Measurements from ENCODE around the gene OR10A5. TPM values are rescaled to one million over a fixed set of nuclear protein-coding genes. Genes with fewer than 3 reads are reported as not detected.
A peak's percentile ranks its signal among the peaks of the same experiment; 100 is the strongest.

OR10A5 gene
- total and polyA plus RNA-seq, 2 of the 8 experiments (the other 6 are each of a cell fraction or from before 2014, with no cell fraction given), result not detected

- WGBS, 2 experiments (ENCODE audit: extremely low coverage in 1 of 2, insufficient coverage in 1 of 2, insufficient read length in 1 of 2, insufficient replicate concordance in 2 of 2, low coverage in 1 of 2, low lambda C conversion rate in 2 of 2, missing lambda C conversion rate in 1 of 2), result 28% methylated on average over 6 of the region's 6 CpGs; no CpG with 5 or more reads in 1 of the 2 experiments
- DNase-seq (ENCODE audit: low read depth in 1 of 2, low spot score in 2 of 2) (no peak), FAIRE-seq (peak; percentile 91)
- no peaks in the 10 kb centered on the region for H3K9me3 ChIP-seq (ENCODE audit: insufficient read depth in 2 of 2, low read depth in 1 of 2, low read length in 1 of 2)
- no peak overlapping the region for H4K8ac ChIP-seq (ENCODE audit: extremely low read depth, insufficient read depth, low read length)
- no peaks in the 10 kb centered on the region for H3K36me3 ChIP-seq (ENCODE audit: control insufficient read depth in 2 of 4, insufficient read depth in 4 of 4, low read length in 3 of 4)
- no peak overlapping the region for H3K27ac ChIP-seq (ENCODE audit: low read depth, low read length)
- no peak overlapping the region for H2BK120ac ChIP-seq (replicated peaks; ENCODE audit: low read depth, low read length)
- no peak overlapping the region for H3K18ac ChIP-seq (ENCODE audit: extremely low read depth, low read length)
- H4K91ac ChIP-seq (replicated peaks; ENCODE audit: insufficient read length, low read length), result no peak overlapping the region
- H3K4ac ChIP-seq (replicated peaks; ENCODE audit: insufficient read length, low read depth, low read length), result no peak overlapping the region
- H2BK20ac ChIP-seq (ENCODE audit: low read length), result no peak overlapping the region
- H3K79me1 ChIP-seq (ENCODE audit: low read depth, low read length), result no peaks in the 10 kb centered on the region
- no peak overlapping the region for H3K14ac ChIP-seq (ENCODE audit: insufficient read length)
- no peaks in the 10 kb centered on the region for H4K20me1 ChIP-seq (replicated peaks in 1 of 2; ENCODE audit: control insufficient read depth in 1 of 2, insufficient read depth in 2 of 2, low read length in 2 of 2)
- H3K9ac ChIP-seq (replicated peaks in 1 of 4; ENCODE audit: extremely low read depth in 1 of 4, low read depth in 3 of 4, low read length in 3 of 4), result no peak overlapping the region
- no peaks in the 10 kb centered on the region for H3K27me3 ChIP-seq (replicated peaks in 1 of 4; ENCODE audit: control insufficient read depth in 3 of 4, extremely low read depth in 1 of 4, insufficient read depth in 3 of 4, low read length in 3 of 4)
- no peak overlapping the region for H3K4me2 ChIP-seq (ENCODE audit: insufficient read depth in 1 of 2, low read depth in 2 of 2, low read length in 2 of 2)
- ChIA-PET CTCF (ENCODE audit: partially characterized antibody) (interaction anchor here (0.6 to 3.2 kb wide), 56 partner anchors 9 to 1278 kb away, joined by 3 to 34 read pairs (median 4); partner anchors contain the start of genes NLRP14, OR2AG1, OR2AG2 and ZNF214), POLR2A (ENCODE audit: partially characterized antibody) (interaction anchor here (1.3 kb wide), 1 partner anchor 208 kb away, joined by 3 read pairs; the partner anchor contains the start of genes NLRP14 and ZNF214)
- H3K79me2 ChIP-seq (ENCODE audit: control insufficient read depth in 1 of 2, insufficient read depth in 2 of 2, low read length in 2 of 2), result no peaks in the 10 kb centered on the region
- no peak overlapping the region for H3K23ac ChIP-seq (ENCODE audit: insufficient read length)
- H2BK15ac ChIP-seq (ENCODE audit: low read length), result no peak overlapping the region
- H2AFZ ChIP-seq (ENCODE audit: low read length), result no peak overlapping the region
- no peak overlapping the region for H3K4me3 ChIP-seq (ENCODE audit: extremely low read depth in 1 of 4, insufficient read depth in 2 of 4, low read depth in 3 of 4, low read length in 4 of 4)
- H3K23me2 ChIP-seq (ENCODE audit: low read depth, low read length), result no peaks in the 10 kb centered on the region
- no peak overlapping the region for H3K56ac ChIP-seq (replicated peaks; ENCODE audit: insufficient read length, low read depth, low read length)
- no peak overlapping the region for H4K5ac ChIP-seq (ENCODE audit: insufficient read length, low read depth, low read length)
- H2BK12ac ChIP-seq (ENCODE audit: low read depth, low read length), result no peak overlapping the region
- H2AK5ac ChIP-seq (ENCODE audit: low read depth, low read length), result no peak overlapping the region
- H2BK5ac ChIP-seq (ENCODE audit: low read depth, low read length), result no peak overlapping the region
- H3K4me1 ChIP-seq (replicated peaks in 1 of 4; ENCODE audit: control insufficient read depth in 3 of 4, insufficient read depth in 4 of 4, low read length in 3 of 4), result no peaks in the 10 kb centered on the region; a peak in 1 of 7 replicates
- TF ChIP-seq ATF2 (IDR thresholded peaks at IDR 0.05; ENCODE audit: low read length) (no peak), RAD21 (IDR thresholded peaks at IDR 0.05 in 1 of 2, conservative IDR thresholded peaks at IDR 0.05 in 1 of 2; ENCODE audit: low read depth in 2 of 2, low read length in 2 of 2) (peak; percentile 70 to 79), NRF1 (IDR thresholded peaks at IDR 0.05; ENCODE audit: low read depth, low read length) (no peak), CTCF (IDR thresholded peaks at IDR 0.05; ENCODE audit: control extremely low read depth in 1 of 3, insufficient read depth in 1 of 3, low read depth in 1 of 3, low read length in 3 of 3) (peak; percentile 11 to 92 (median 77)), HDAC6 (IDR thresholded peaks at IDR 0.05; ENCODE audit: low read depth, low read length) (no peak), POU5F1 (IDR thresholded peaks at IDR 0.05; ENCODE audit: low read depth, low read length) (no peak), CREB1 (IDR thresholded peaks at IDR 0.05) (peak; percentile 41; the same call in 1 of the 2 replicates)
These were observed 33.0 kb upstream of the OR10A5 start for GRCh38 chr11:6812390-6813005.

All from H1 (cell line).